HTERT RPE-1 (cell line): ENCODE results near the gene VAV2.

ENCODE experiments used
- in situ Hi-C: fragments of 300-500 bp; cut with MboI; formaldehyde crosslinking; loops from 4 replicates; pipeline ENCODE4 v1.14.3; 2020; ENCODE audit warnings: low sequenced_read_pairs

The VAV2 gene

GRCh38 chr9:134027561-134027960 lies 35.4 kb upstream of the VAV2 start:
- in situ Hi-C loops: no loop called here

- in situ Hi-C loops: no loop called here
These were observed 34.9 kb upstream of the VAV2 start for GRCh38 chr9:134026981-134027380.

GRCh38 chr9:134026581-134026980 lies 34.5 kb upstream of the VAV2 start:
- in situ Hi-C loops: no loop called here

GRCh38 chr9:134025606-134026541 lies 33.8 kb upstream of the VAV2 start:
- in situ Hi-C loops: no loop called here

DNA sequence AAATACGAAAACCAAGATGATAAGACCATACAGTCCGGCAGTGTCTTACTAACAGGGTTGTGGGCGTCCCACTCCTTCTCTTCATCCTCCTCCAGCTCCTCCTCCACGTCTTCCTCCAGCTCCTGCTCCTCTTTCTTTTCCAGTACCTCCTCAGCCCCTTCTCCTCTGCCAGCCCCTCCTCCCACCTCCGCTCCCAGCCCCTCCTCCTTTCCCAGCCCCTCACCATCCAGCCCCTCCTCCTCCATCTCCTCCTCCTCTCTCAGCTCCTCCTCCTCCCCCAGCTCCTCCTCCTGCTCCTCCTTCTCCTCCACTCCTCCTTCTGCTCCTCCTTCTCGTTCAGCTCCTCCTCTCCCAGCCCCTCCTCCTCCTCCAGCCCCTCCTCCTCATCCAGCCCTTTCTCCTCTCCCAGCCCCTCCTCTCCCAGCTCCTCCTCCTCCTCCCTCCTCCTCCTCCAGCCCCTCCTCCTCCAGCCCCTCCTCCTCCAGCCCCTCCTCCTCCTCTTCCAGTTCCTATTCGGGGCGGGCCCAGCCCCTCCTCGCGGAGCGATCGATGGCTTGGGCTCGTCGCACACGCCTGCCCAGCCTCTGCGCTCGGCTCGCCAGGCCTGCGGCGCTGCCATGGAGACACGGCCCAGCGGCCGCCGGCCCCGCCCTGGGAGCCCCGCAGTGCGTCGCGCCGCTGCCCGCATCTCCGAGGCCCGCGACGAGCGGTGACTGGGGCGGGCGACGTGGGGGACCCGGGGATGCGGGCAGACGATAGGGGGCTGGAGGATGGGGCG lies 32.9 kb upstream of the VAV2 start, which contains the start of gene BRD3OS:
Gene BRD3OS, plus strand, starts transcription at position 654 of the 778 bp plus-strand sequence. CDS start 1,267 bp downstream, outside the sequence.
- in situ Hi-C loops: no loop called here

DNA sequence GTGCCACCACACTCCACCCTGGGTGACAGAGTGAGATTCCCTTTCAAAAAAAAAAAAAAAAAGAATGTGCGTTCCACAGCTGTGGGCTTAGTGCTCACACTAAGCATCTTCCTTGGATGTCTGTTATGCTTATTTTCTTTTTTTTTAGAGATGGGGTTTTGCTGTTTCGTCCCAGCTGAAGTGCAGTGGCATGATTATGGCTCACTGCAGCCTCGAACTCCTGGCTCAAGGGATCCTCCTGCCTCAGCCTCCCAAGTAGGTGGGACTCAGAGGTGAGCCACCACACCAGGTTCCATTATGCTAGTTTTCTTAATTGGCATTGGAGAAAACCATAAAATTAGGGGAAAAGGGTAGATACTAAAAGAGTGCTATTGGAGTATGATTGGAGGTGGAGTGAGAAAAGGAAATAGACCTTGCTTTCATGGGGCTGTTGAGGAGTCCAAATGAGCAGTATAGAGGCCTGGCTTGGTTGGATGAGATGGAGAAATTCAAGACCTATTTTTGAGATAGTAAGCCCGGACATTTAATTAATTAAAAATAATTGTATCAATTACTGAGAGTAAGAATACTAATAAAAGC lies 32.2 kb upstream of the VAV2 start:
- in situ Hi-C loops: no loop called here

- in situ Hi-C loops: no loop called here
These were observed 22.8 kb upstream of the VAV2 start for GRCh38 chr9:134014946-134015345.

DNA sequence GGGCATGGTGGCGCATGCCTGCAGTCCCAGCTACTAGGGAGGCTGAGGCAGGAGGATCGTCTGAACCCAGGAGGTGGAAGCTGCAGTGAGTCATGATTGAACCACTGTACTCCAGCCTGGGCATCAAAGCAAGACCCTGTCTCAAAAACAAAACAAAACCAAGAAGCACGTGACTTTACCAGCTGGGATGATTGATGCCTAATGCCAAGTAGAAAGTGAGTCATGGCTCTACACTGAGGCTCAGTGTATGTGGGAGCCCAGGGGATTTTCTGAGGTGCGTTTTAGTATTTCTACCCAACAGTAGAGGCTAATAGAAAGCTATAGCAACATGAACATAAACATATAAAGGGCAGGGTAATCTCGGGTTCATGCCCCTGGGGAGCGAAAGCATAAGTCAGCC lies 19.3 kb upstream of the VAV2 start:
- in situ Hi-C loops: no loop called here

GRCh38 chr9:134010310-134011173 lies 18.4 kb upstream of the VAV2 start:
- in situ Hi-C loops: no loop called here

- in situ Hi-C loops: no loop called here
These were observed 15.4 kb upstream of the VAV2 start for GRCh38 chr9:134007571-134007970.

- in situ Hi-C loops: no loop called here
These were observed 15.0 kb upstream of the VAV2 start for GRCh38 chr9:134007150-134007549.

- in situ Hi-C loops: no loop called here
These were observed 13.3 kb upstream of the VAV2 start for GRCh38 chr9:134005381-134005780.

GRCh38 chr9:134004881-134005280 lies 12.8 kb upstream of the VAV2 start:
- in situ Hi-C loops: no loop called here

DNA sequence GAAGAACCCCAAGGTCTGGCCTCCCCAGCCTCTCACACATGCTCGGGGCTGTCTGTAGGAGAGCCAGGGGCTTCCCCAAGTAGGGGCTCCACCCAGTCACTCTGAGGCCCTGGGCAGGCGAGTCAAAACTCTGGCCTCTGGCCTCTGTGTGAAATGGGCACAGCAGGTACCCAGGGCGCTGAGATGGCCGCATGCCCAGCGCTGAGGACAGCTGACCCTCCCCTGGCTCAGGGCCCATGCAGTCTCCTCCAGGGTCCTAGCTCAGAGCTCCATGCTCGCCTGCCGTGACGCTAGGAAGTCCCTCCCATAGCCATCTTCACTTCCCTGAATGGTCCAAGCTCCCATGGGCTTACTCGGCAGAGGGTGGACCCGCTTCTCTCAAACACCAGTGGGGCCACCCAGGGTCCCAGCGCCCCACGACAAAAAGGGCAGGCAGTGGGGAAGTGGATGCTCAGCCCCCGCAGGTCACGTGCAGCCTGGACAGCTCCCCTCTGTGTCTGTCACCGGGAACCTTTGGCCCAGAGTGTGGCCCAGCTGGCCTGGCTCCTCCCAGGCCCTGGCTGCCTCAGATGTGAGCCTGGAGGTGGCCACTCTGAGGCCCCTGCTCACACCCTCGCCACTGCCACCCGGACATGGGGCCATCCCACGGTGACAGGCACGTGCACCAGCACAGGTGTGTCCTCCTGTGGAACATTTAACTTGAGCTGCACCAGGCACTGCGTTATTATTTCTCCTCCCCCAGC lies 12.2 kb upstream of the VAV2 start:
- in situ Hi-C loops: no loop called here

DNA sequence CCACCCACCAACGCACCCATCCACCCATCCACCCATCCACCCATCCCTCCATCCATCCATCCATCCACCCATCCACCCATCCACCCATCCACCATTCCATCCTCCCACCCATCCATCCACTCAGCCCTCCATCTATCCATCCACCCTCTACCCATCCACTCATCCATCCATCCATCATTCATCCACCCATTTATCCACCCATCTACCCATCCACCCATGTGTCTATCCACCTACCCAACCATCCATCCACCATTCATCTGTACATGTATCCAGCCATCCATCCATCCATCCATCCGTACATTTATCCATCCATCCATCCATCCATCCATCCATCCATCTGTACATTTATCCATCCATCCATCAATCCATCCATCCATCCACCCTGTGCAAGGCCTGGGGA lies 11.1 kb upstream of the VAV2 start:
- in situ Hi-C loops: no loop called here

GRCh38 chr9:134002796-134003195 lies 10.7 kb upstream of the VAV2 start:
- in situ Hi-C loops: no loop called here

- in situ Hi-C loops: no loop called here
These were observed 7.7 kb upstream of the VAV2 start for GRCh38 chr9:133999851-134000265.

DNA sequence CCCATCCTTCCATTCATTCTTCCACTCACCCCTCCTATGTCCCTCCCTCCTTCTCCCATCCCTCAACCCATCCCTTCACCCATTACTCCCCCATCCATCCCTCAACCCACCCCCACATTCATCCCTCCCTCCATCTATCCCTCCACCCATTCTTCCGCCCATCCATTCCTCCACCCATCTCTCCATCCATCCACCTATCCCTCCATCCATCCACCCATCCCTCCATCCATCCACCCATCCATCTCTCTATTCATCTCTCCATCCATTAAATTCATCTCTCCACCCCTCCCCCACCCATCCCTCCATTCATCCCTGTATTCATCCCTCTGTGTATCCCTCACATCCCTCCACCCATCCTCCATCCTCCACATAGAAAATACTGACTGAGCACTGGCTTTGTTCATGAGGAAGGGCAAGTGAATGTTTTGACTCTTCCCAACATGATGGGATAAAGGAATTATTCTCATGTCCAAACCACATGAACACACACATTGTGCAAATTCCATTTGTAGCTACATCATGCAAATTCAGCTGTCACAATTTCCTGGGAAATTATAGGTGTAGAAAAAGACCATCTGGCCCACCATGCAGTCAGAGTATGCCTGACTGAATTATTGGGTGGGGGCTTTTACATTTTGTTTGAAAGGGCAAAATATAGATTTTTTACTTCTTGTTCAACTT lies 6.9 kb upstream of the VAV2 start:
- in situ Hi-C loops: no loop called here

- in situ Hi-C loops: no loop called here
These were observed 5.5 kb upstream of the VAV2 start for GRCh38 chr9:133997584-133997983.
